ENCODE results near the gene ISG15. TPM values are rescaled to one million over a fixed set of nuclear protein-coding genes. Genes with fewer than 3 reads are reported as not detected.
A peak's percentile ranks its signal among the peaks of the same experiment; 100 is the strongest.

Gene ISG15
- total RNA-seq (2014; rRNA removed), result 77.6 and 161 TPM in 2 replicates
- polyA plus RNA-seq (2012), result 81.6 TPM

DNA sequence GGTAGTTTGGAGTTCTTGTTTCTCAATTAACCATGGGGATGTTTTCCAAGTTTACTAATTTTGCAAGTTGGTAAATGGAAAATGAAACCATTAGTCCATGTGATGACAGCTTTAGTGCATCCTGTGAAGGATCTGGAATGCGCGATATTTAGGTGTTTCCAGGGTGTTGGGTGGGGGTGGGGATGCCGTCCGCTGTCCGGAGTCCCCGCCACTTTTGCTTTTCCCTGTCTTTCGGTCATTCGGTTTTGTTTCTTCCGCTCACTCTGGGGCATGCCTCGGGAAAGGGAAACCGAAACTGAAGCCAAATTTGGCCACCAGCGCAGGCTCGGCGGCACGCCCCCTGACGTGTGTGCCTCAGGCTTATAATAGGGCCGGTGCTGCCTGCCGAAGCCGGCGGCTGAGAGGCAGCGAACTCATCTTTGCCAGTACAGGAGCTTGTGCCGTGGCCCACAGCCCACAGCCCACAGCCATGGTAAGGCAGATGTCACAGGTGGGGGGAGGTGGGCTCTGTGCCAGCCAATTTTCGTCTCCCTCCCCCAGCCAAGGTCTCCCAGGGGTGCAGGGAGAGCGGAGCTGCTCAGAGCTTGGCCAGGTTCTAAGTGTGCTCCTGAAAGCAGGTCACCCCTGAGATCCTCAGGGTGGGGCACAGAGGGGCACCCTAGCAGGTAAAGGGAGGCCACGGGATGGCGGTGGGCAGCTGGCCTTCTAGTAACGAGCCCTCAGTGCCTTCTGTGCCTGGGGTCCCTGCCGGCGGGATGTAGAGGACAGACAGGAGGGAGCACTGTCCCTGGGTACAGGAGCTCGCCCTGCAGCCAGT lies at the start of gene ISG15:
TSS of gene ISG15 (plus strand) at position 393 of the 817 bp plus-strand sequence. CDS start at position 470, 77 bp downstream.
- DNase-seq (ENCODE audit: low read depth), result peak; percentile 82

DNA sequence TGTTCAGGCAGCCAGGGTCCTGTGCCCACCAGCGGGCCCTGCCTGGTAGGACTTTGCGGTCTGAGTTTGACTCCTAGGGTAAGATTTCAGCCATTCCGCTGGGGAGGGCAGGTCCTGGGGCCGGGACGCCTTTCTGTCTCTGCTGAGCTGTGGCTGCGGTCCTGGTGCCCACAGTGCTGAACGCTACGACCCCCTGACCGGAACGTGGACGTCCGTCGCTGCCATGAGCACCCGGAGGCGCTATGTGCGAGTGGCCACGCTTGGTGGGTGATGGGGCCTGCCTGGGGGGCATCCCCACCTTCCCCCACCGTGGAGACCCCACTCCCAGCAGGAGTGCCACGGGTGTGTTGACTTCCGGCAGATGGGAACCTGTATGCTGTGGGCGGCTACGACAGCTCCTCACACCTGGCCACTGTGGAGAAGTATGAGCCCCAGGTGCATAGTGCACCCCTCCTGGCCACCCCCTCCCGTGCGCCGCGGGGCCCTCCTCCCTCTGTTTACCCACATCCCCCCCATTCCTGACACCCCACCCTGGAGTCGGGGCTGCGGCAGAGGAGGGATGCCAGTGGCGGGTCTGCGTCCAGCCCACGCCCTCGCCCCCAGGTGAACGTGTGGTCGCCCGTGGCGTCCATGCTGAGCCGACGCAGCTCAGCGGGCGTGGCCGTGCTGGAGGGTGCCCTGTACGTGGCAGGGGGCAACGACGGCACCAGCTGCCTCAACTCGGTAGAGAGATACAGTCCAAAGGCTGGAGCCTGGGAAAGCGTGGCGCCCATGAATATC lies 49.4 kb upstream of the ISG15 start:
- no peak for DNase-seq (ENCODE audit: low read depth)

DNA sequence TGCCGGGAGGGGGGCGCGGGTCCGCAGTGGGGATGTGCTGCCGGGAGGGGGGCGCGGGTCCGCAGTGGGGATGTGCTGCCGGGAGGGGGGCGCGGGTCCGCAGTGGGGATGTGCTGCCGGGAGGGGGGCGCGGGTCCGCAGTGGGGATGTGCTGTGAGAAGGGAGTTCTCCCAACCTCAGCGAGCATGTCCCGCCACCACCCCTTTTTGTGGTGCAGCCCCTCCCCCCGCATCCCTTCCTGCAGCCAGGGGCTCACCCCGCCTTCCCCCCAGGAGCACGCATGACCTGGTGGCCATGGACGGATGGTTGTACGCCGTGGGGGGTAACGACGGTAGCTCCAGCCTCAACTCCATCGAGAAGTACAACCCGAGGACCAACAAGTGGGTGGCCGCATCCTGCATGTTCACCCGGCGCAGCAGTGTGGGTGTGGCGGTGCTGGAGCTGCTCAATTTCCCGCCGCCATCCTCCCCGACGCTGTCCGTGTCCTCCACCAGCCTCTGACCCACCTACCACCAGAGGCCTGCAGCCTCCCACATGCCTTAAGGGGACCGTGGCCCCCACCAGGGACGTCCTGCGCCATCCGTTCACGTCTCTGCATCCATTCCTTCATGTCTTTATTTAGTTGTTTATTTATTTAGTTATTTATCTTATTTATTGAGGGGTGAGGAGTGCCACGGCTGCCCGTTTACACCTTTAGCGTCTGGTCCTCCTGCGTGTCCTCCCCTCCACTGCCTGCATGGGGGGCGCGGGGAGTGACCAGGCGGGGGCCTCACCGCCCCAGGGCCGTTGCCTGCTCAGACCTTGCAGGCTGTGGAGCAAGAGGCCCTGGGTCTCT lies 48.4 kb upstream of the ISG15 start:
- DNase-seq (ENCODE audit: low read depth), result no peak

DNA sequence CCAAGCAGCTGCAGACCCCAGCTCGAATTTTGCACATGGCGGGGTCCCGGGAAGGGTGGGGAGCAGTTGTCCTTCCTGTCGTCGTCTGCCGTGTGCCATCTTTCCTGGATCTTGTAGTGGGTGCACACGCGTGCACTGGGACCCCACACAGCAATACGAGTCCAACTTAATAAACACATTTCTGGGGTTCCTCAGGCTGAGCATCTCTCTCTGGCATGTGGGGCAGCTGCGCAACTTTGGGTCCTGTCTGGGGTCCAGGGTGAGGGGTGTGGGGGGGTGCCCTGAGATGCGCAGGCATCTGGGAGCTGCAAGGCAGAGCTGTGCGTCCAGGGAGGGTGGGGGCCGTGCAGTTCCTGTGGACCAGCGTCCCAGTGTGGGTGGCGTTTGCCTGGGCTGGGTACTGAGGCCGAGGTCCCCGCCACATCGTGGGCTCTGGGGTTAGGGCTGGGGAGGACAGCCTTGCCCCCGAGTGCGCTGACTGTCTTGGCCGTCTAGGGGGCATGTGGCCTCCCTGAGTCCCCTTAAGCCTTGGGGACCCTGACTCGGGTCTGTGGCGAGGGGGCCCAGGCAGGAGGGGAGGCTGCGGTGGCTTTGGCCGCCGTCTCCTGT lies 47.7 kb upstream of the ISG15 start:
- DNase-seq (ENCODE audit: low read depth), result no peak

DNA sequence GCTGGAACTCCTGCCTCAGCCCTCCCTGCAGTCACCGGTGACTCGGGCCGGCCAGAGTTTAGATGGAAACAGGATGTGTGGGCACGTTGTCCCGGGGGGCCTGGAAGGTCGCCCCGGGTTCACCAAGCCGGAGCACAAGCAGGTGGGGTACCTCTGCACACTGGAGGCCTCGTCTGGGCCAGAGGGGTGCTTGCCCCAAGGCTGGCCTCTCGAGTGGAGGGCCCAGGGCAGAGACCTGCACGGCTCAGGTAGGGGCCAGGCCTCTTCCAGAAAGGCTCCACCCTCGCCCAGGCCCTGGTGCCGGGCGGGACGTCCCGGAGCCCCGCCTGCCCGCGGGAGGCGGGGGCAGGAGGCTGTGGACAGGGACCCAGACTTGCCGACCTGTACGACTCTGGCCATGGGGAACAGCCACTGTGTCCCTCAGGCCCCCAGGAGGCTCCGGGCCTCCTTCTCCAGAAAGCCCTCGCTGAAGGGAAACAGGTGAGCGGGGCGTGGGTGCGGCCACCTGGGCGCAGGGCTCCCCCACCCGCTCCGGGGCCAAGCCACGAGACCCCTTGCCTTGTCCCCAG lies 47.1 kb upstream of the ISG15 start, which contains the start of gene PLEKHN1:
TSS of gene PLEKHN1 (plus strand) at position 348 of the 569 bp plus-strand sequence. CDS start at position 398, 50 bp downstream.
- DNase-seq (ENCODE audit: low read depth), result no peak

DNA sequence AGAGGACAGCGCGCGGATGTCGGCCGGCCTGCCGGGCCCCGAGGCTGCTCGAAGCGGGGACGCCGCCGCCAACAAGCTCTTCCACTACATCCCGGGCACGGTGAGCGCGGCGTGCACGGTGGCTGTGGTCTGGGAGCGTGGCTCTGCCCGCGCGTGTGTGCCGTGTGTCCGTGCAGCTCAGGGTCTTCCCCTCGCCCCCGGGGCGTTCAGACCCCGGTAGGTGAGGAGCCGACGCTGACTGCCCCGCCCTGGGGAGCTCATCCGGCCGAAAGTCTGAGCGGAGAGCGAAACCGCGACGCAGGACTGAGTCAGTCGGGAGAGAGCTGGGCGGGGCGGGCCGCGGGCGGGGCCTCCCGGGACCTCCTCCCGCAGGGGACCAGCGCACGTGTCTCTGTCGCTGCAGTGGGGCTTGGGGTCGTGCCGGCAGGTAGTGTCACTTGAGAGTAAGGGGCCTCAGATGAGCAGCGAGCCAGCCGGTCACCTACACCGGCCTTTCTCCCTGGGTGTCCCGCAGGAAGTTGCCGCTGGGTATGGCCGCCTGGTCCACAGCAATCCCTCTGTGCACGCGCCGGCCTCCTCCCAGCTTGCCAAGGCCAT lies 46.5 kb upstream of the ISG15 start:
- DNase-seq (ENCODE audit: low read depth), result peak; percentile 43

DNA sequence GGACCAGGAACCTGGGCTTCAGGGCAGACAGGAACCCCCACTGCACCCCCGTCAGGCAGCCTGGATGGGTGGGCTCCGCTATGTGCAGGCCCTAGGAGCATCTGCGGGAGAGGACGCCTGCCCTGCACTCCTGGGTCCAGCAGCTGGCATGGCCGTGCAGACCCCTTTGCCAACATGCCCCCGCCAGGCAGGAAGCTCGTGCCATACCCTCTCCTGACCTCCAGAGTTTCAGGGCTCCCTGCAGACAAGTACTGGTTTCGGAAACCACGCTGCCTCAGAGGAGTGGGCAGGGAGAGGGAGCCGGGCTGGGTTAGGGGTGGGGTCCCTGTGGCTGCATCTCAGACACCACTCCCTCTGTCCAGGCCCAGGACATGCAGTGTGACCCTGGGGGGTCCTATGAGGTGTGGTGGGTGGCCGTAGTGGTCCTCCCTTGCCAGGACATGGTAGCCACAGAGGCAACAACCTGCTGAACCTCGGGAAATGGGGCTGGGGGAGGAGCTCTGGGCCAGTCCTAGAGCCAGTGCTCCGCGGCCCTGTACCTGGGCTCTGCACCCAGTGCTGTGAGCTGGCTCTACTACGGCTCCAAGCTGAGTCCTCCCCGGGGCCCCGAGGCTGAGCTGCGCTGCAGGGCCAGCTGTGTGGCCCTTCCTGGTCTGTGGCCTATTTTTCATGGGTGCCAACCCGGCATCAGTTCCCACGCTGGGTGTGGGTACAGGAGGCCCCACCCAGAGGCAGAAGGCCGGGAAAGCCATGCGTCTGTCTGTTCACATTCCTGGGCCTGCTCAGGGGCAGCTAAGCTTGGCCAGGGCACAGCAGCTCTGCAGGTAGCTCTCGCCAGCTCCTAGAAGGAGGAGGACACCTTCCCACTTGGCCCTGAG lies 45.6 kb upstream of the ISG15 start:
- DNase-seq (ENCODE audit: low read depth), result no peak

DNA sequence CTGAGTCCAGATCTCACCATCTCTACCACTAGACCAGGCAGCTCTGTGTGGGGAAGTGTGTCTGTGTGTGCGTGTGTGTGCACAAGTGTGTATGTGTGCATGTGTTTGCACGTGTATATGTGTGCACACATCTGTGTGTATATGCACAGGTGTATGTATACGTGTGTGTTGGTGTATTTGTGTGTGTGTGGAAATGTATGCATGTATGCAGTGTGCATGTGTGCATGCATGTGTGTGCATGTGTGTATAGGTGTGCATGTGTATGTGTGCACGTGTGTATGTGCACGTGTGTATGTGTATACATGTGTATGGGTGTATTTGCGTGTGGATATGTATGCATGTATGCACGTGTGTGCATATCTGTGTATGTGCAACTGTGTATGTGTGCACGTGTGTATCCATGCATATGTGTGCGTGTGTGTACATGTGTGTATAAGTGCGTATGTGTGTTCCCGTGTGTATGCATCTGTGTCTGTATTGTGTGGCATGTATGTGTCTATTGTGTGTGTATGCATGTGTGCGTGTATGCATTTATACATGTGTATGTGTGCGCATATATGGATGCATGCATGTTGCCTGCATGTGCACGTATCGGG lies 43.9 kb upstream of the ISG15 start:
- no peak for DNase-seq (ENCODE audit: low read depth)

DNA sequence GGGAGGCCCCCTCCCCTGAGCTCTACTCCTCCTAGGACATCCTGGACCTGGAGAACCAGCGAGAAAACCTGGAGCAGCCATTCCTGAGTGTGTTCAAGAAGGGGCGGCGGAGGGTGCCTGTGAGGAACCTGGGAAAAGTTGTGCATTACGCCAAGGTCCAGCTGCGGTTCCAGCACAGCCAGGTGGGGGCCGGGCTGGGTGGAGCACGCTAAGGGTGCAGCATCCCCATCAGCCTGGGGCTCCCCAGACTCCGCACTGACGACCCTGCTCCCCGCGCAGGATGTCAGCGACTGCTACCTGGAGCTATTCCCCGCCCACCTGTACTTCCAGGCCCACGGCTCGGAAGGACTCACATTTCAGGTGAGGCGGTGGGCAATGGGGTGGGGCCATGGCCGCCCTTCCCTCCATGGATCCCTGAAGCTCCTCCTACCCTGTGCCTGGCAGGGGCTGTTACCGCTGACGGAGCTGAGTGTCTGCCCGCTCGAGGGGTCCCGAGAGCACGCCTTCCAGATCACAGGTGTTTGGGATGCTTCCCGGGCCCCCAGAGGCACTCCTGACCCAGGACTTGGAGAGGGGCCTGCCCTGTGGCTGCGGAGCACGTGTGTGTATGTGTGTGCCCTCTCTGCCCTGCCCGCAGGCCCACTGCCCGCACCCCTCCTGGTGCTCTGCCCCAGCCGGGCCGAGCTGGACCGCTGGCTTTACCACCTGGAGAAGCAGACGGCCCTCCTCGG lies 42.9 kb upstream of the ISG15 start:
- no peak for DNase-seq (ENCODE audit: low read depth)

DNA sequence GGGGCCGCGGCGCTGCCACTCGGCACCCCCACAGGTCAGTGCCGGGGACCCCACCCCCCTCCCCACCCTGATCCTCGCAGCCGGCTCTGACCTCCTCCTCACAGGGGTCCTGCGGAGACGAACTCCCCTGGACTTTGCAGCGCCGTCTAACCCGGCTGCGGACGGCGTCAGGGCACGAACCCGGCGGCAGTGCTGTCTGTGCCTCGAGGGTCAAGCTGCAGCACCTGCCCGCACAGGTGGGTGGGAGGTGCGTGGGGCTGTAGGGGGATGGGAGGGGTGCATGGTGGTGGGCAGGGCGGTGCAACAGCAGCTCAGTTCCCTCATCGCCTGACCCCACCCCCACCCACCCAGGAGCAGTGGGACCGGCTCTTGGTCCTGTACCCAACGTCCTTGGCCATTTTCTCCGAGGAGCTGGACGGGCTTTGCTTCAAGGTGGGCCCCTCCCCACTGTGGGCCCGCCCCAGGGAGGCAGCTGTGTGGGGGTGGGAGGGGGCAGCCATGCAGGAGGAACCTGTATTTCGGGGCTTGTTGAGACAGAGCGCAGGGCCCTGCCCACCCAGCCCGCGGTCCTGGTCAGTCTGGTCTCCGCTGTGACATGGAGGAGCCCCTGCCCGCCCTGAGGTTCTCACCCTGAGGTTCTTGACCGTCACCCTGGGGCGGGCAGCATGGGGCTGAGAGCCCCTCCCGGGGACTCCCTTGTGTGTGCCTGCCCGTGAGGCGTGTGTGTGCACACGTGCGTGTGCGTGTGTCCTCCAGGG lies 42.1 kb upstream of the ISG15 start:
- DNase-seq (ENCODE audit: low read depth), result no peak

DNA sequence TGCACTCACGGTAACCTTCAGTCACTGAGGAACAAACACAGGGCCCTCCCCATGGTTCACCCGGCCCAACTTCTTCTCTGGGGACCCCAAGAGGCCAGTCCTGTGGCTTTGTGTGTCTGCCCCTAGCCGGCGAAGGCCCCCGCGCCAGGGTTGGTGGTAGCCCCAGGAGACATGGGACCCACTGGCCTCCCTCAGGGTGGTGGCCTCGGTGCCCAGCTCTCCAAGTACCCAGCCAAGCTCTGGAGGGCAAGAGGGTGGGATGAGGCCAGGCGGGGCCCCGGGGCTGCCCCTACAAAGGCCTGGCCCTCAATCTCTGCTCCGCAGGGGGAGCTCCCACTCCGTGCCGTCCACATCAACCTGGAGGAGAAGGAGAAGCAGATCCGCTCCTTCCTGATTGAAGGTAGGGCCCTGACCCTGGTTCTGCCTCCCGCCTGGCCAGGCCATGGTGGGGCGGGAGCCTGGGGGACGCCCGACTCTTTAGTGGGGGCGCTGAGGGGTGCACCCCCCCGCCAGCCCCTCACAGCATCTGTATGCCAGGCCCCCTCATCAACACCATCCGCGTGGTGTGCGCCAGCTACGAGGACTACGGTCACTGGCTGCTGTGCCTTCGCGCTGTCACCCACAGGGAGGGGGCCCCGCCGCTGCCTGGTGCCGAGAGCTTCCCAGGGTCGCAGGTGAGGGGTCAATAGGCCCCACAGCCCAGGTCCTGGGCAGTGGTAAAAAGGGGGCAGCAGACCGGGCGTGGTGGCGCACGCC lies 41.4 kb upstream of the ISG15 start:
- no peak for DNase-seq (ENCODE audit: low read depth)

DNA sequence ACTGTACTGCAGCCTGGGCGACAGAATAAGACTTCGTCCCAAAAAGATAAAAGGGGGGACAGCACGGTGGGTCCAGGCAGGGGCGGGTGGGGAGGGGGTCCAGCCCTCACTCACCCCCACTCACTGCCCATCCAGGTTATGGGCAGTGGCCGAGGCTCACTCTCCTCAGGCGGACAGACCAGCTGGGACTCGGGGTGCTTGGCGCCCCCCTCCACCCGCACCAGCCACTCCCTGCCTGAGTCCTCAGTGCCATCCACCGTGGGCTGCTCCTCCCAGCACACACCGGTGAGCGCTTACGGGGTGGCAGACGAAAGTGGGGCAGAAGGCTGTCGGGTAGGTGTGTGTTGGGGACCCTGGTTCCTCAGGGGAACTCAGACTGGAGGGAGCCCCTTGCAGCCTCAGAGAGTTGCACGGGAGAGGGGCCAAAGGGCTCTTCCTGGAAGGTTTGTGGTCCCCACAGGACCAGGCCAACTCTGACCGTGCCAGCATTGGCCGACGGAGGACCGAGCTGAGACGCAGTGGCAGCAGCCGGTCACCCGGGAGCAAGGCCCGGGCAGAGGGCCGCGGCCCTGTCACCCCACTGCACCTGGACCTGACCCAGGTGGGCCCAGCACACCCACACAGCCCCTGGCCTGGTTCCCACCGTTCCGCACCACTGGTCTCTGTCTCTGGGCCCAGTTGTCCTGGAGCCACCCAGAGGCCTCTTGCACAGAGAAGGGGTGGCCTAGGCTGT lies 40.4 kb upstream of the ISG15 start:
- no peak for DNase-seq (ENCODE audit: low read depth)

DNA sequence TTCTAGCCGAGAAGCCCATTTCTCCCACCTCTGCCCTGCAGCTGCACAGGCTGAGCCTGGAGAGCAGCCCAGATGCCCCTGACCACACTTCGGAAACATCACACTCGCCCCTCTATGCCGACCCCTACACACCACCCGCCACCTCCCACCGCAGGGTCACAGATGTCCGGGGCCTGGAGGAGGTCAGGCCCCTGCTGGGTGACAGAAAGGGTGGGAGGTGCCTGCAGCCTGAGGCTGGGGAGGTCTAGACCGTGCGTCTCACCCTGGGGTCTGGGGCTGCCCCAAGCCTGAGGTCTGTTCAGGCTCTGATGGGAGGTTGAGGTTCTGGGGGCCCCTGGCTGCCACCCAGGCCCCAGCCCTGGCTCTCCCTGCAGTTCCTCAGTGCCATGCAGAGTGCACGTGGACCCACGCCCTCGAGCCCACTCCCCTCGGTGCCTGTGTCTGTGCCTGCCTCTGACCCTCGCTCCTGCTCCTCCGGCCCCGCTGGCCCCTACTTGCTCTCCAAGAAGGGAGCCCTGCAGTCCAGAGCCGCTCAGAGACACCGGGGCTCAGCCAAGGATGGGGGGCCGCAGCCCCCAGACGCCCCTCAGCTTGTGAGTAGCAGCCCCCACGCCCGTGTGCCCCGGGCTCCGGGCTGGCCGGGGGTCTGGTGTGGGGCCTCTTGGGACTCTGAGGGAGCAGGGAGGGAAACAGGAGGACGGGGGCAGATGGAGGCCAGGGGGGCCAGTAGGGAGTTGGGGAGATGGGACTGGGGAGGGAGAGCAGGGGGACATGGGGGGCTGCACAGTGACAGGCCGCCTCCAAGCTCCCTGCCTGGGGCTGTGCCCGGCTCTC lies 39.6 kb upstream of the ISG15 start:
- no peak for DNase-seq (ENCODE audit: low read depth)

DNA sequence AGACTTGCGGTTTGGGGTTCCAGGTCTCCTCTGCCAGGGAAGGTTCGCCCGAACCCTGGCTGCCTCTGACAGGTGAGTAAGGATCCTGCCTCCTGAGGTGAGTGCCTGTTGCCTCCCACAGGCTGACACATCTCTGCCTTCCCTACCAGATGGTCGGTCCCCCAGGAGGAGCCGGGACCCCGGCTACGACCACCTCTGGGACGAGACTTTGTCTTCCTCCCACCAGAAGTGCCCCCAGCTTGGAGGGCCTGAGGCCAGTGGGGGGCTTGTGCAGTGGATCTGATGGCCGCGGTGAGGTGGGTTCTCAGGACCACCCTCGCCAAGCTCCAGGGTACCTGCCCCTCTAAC lies 39.0 kb upstream of the ISG15 start:
- DNase-seq (ENCODE audit: low read depth), result no peak

DNA sequence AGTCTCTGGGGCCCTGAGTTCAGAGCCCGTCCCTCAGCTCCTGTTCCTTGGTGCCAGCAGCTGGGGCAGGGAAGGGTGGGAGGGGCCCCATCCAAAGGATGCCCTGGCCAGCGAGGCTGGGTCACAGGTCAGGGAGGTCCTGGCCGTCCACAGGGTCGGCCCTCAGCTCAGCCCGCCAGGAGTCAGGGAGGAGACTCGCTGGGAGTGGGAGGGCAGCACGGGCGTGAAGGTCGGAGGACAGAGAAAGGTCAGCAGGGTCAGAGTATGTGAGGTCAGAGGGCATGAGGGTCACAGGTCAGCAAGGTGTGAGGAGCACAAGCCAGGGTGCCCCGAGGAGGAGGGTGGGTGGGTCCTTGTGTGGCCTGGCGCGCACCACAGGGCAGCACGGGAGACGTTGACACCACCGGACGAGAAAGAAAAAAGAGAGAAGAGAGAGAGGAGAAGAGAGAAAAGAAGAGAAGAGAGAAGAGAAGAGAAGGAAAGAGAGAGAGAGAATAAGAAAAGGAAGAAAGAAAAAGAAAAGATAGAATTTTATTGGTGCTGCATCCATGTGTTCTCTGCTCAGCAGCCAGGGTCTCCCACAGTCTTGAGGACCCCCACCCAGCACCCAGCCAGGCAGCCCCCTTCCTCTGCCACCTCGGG lies 38.5 kb upstream of the ISG15 start:
- DNase-seq (ENCODE audit: low read depth), result no peak
